GM19438 (cell line): Measurements from ENCODE around the gene CELF1.

Source experiments
- ATAC-seq: cut with Tn5 transposase; IDR thresholded peaks from one replicate; pipeline ENCODE4 v1.9.1; 2021; ENCODE audit warnings: low read depth; ENCODE audit not compliant: unreplicated experiment

CELF1 gene

DNA sequence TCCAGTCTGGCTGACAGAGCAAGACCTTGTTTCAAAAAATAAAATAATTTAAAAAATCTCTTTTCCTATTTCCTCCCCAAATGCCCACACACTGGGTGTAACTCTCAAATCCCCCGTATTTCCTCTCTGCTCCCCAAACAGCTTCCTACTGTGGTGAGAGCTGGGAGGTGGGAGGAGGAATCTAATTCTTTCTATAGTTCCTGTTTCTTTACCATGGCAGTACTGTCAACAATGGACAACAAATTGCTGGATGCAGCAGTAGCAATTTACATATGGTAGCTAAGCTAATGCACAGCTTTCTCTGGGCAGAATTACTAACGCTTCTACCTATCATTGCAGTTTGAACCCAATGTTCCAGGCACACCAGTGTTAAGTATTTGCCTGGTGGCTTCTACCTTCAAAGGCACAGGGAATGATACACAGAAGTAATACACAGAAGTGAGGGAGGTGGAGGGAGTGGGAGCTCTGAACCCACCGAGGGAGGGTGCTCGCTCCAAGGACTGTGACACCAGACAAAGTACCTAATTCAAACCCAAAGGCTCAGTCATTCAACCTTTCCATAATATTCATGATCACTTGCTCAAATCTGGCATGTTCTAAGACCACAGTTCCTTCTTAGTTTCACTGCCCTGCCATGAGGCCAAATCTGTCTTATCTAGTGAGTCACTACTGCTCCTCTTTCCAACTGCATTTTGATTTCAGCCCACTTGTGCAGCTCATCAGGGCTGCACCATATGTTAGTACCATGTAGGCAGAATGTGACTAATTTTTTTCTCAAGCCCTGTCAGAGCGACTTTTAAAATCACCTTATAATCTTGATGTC lies 37.9 kb downstream of the CELF1 start:
- no peak for ATAC-seq

DNA sequence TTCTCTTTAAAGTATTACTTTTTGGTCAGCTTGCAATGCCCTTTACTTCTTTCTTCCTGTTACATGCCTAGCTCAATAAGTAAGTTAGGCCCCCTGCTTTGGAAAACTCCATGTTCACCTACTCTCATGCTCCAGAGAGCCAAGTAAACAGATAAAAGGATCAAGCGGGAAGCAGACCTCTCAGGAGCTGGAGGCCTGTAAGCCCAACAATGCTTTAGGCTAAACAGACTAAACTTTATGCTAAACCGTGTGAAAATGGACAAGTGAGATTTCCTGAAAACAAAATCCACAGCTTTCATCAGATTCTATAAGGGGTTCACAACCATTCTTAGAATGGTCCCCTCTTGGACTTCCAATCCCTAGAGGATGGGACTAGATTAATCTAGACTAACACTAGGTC lies 40.2 kb downstream of the CELF1 start:
- no peak for ATAC-seq

DNA sequence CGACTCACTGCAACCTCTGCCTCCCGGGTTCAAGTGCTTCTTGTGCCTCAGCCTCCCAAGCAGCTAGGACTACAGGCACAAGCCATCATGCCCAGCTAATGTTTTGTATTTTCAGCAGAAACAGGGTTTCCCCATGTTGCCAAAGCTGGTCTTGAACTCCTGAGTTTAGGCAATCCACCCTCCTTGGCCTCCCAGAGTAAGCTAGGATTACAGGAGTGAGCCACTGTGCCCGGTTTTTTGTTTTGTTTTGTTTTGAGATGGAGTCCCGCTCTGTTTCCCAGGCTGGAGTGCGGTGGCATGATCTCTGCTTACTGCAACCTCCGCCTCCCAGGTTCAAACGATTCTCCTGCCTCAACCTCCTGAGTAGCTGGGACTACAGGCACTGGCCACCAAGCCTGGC lies 41.0 kb downstream of the CELF1 start:
- no peak for ATAC-seq

DNA sequence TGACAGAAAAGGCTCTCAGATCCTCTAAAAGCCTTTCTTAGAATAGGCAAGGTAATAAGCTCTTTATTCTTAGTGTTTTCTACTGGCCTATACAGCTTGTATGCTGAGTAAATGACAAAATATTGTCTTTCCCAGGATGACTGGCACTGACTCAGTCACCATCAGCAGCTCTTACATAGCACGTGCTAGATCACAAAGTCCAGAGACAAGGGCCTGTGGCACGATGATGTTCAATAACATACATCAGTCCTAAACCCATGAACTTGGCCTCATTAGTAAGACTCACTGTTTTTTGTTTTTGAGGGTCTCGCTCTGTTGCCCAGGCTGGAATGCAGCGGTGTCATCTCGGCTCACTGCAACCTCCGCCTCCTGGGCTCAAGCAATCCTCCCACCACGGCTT lies 42.7 kb downstream of the CELF1 start:
- no peak for ATAC-seq

- peak; percentile 47 for ATAC-seq
Observed at GRCh38 chr11:47509077-47509536, 43.8 kb downstream of the CELF1 start.

- no peak for ATAC-seq
Observed at GRCh38 chr11:47508240-47508957, 44.5 kb downstream of the CELF1 start.

GRCh38 chr11:47507563-47508239 lies 45.2 kb downstream of the CELF1 start:
- no peak for ATAC-seq

DNA sequence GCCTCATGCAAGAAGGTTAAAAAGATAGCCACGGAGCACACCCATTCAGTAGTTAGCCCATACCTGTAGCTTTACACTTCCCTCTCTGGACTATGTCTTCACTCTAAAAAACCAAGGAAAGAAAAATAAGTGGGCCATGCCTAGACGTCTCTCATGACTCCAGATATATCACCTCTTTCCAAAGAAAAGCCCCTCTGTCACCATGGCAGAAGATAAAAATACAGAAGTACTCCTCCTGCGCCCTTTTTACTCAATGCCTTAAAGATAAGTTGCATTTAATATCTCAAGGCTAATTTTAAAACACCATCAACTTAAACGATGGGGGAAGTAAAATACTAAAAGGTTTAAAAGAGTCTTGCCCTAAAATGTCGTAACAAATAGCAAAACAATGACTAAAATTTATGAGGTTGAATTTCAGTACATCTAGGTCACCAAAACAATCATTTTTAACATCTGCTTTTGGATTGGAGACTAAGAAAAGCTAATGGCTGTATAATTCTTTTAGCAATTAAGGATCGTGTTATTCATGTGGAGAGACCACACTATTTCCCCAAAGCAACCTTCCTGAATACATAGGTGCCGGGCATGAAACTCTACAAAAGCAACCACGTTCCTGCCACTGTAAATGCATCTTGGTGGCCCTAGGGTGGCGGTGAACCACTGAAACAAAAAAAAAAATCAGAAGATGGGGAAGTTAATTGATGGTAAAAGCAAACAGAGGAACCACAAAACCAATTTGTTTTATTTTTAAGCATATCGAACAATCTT lies 46.0 kb downstream of the CELF1 start:
- ATAC-seq = no peak

GRCh38 chr11:47506373-47506772 lies 46.6 kb downstream of the CELF1 start:
- ATAC-seq = no peak

- ATAC-seq = no peak
Observed at GRCh38 chr11:47504910-47505309, 48.0 kb downstream of the CELF1 start.

GRCh38 chr11:47503227-47503626 lies 49.7 kb downstream of the CELF1 start:
- ATAC-seq = no peak

- no peak for ATAC-seq
Observed at GRCh38 chr11:47502767-47503166, 50.2 kb downstream of the CELF1 start.

GRCh38 chr11:47501101-47501500 lies 51.8 kb downstream of the CELF1 start:
- no peak for ATAC-seq

- no peak for ATAC-seq
Observed at GRCh38 chr11:47500121-47500520, 52.8 kb downstream of the CELF1 start.

GRCh38 chr11:47499614-47500013 lies 53.3 kb downstream of the CELF1 start:
- ATAC-seq = no peak

DNA sequence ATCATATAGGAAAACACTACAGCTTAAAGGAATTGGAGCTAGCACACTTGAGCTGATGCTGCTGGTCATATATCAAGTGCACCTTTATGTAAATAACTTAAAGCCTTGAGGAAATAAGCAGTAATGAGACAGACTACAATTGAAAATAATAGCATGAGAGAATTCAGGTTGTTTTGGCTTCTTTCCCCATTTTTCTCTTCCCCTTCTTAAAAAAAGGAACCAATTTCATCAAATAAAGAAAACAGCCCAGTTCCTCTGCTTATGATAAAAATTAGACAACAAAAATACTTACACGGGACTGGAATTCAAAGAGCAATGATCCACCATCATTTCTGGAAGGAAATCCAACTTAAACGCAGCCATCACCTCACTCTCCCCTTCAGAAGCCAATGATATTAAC lies 53.8 kb downstream of the CELF1 start:
- no peak for ATAC-seq

DNA sequence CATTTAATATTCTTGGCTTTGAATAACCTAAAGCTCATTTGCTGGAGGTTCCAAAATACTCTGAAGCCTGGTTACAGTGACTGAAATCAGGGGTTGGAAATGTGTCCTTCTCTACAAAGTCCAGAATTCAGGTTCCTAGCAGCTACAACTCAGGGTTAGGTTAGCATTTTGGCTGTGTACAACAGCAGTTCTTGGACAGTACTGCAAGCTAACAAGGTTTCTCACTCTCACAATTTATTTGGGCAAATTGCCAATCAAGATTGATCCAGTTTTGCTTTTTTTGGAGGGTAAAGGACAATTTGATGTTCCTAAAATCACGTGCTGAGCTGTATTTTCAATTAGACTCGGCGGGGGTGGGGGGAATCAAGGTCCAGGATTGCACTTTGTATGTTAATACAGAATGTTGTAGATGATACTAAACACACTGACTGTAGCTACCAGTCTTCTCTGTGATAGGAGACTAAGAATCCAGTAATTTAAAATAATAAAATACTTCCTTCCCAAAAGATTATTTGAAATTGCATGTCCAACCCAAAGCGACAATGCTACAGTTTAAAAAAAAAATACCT lies 54.3 kb downstream of the CELF1 start:
- no peak for ATAC-seq

GRCh38 chr11:47498149-47498548 lies 54.8 kb downstream of the CELF1 start:
- no peak for ATAC-seq

GRCh38 chr11:47496808-47497207 lies 56.1 kb downstream of the CELF1 start:
- no peak for ATAC-seq

- ATAC-seq = no peak
Observed at GRCh38 chr11:47495856-47496217, 57.1 kb downstream of the CELF1 start.
